GM21381 (cell line): ENCODE data around the gene HERC2.

Experiments
- ATAC-seq: cut with Tn5 transposase; IDR thresholded peaks from one replicate; pipeline ENCODE4 v1.9.1; 2021; ENCODE audit warnings: mild to moderate bottlenecking, moderate library complexity; ENCODE audit not compliant: unreplicated experiment

HERC2 gene

DNA sequence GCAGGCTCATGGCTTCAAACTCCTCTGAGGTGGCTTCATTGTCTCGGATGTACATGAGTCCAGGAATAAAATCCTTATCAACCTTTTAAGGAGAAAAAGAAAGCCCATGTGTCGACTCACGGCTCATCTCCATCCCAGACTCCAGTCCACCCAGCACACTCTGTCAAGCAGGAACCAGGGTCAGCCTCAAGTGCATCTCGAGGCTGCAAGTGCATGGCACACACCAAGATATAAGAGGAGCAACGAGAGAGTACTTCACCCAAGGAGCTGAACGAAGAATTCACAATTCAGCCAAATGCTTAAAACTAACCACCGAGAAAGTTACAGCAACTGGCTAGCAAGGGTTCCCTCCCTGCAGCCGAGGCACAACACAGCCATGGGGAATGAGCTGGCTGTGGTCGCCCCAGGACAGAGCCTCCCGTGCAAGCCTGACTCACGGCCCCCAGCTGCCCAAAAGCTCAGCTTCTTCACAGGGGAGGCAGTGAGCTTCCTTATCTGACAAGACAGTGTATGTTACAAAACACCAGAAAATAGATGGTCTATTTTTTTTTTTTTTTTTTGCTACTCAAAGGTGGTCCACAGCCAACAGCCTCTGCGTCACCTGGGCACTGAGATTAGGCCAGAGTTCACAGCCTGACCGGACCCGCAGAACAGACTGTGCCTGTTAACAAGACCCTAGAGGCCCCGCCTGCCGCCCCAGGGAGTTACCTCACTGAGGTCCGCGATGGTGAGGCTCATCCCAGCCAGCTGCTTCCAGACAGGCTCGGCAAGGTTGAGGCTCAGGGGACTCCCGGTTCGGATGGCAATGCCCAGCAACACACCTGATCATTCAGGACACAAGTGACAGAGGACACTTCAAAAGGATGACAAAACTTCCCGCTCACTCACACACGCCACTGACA, 207.0 kb downstream of the HERC2 start:
- ATAC-seq, result no peak

DNA sequence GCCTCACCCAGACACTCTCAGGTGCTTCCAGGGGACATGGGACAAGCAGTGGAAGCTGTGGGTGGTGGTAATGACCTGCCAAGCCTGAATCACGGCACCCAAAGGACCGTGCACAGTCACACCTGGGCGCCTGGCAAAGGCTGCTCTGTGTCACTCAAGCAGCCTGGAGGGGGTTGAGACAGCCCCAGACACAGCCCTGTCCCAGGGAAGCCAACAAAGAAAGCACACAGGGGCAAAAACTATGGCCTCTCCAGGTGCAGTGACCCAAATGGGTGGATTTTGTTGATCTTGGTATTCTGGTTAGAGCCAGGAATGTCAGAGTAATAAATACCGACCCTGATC, 207.9 kb downstream of the HERC2 start:
- ATAC-seq, result no peak

DNA sequence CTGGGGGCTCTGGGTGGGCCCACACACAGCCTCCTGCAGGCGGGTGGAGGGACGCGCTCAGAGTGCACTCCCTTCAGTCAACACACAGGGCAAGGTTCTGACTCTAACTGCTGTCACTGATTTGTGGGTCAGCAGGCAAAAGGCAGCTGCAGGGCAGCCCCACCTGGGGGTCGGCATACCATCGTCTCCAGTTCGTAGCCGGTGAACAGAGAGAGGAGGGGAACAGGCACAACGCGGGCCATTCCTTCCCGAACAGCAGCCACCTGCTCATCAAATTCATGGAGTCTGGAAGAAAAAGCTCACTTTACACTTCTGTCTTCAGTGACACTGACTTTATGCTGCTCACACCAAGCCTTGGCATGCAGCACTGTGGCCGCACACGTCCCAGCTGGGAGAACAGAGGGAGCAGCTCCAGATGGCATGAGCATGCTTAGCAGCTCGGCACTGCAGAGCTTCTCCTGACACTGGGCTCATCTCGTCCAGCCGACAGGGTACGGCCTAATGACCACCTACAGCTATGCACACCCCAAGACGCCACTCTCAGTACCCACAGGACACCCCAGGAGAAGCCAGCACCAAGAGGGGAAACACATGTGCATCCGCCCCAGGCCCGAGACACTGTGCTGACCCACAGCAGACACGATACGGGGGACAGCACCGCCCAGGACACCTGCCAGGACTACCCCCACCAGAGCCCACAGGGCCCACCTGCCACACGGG, 208.4 kb downstream of the HERC2 start:
- ATAC-seq, result no peak

DNA sequence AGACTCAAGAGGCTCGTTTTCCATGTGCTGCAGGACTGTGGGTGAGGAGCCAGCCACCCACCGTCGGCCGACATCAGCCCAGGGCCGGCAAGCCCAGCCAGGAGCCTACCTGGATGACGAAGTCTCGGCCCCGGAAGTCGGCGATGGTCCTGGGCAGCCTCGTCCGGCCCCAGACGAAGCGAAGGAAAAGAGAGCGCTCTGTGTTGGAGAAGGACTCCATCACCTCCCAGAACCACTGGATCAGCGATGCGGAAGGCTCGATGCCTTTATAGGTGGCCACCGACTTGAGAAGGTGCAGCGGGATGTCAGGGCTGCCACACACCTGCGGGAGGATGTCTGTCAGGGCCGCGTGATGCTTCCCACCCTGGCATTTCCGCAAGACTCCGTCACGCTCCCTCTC, 209.0 kb downstream of the HERC2 start:
- ATAC-seq, result no peak

DNA sequence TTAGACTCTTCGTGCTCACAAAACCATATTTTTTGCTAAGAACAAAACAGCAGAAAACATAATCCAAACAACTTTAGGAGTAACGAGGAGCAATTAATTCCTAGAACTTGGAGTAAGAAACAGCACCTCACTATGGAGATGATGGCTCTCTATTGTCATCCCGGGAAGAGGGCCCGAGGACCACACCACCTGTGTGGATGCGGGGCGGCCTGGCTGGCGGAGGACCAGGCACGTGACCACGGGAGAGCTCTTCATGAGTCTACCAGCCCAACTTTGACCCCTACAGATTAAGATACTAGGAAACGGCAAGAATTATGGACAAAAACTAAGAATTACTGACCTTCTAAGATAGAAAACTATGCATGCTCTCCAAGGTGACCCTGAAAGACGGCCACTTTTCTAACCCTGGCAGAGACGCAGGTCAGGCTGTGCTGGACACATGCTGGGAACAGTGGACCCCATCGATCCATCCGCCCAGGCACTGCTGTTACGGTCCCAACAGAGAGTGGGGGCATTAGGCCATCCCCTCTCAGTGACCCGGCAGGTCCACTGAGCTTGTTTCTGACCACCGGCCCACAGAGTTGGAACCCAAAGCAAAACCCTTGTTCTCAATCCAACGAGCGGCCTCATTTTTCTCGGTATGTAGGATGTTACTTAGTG, 209.7 kb downstream of the HERC2 start:
- no peak for ATAC-seq

DNA sequence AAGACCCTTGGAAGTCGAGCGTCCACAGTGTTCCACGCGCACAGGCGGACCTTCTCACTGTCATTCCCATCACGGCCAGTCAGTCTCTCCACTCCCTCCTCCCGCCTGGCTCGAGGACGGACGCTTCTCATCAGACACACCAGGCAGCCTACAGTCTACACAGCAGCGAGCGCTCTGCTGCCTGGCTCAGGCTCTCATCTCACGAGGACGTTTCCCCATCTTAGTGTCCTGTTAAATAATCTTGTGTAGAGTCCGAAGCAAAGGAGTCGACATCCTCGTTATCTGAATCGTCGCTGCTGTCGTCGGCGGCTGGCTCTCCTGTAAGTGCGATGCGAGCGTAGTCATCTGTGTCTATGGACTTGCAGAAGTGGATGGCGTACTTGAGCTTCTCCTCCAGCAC, 210.4 kb downstream of the HERC2 start:
- no peak for ATAC-seq

DNA sequence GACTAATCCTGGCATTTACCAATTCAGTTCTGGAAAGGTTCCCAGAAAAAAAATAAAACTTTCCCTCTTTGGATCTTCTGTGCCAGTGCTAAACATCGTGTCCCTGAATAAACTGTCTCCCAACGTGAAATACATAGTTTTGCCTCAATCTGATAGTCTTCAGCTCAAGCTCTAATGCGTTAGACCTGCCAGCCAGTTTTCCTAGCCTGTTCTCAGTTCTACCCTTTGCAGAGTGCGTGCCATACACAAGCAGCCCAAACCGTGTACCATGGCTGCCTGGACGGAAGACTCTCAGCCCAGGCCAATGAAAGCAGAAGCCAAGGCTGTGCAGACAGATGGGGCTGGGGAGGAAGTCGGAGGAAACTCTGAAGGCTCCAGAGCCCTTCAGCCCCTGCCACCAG, 211.5 kb downstream of the HERC2 start:
- ATAC-seq, result no peak

DNA sequence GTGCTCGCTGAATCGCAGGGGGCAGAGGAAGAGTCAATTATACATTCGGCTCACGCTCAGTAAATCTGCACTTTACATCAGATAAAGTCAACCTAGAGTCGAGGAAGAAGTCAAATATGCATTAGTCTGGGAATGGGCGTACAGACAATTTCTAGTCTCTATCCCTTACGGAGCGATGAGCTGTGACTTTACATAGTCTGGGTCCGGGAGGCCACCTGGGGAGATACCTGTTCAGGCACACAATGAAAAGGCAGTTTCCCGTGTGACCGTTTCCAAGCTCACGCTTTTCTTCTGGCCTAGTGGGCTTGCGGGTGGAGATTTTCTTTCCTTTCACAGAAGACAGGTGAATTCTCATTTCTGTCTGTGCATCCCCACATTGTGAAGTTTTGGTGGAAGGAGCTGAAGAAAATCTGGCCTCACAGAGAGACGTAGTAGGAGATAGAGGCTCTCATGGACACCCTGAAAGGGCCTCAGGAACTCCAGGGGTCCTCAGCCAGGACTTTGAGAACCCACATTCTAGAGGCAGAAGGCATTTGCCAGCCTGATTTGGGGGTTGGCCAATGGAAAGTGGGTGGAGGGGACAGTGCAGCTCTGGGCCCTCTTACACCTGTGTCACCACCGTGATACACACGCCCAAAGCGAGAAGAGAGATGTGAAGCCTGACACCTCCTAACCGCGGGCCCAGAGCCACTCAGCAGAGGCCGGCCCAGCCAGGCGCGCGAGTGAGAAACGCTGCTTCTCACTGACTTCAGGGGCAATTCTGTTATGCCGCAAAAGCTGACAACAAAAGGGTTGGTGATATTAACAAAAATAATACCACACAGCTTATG, 212.1 kb downstream of the HERC2 start:
- no peak for ATAC-seq

DNA sequence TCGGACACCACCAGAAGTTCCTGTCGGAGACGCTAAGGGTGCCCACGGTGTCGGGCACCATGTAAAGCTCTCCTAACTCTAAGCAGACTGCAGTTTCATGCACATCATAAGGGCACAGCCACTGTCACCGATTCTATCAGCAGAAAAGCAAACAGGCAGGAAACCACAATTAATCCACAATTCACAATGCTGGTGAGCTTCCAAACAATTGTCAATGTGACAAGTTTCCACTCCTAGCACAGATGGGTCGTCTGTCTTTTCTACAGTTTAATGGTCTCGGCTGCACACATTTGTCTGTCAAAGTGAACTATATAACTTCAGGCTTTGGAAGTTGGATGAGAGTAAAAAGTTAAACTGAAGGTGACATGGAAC, 214.1 kb downstream of the HERC2 start:
- no peak for ATAC-seq

DNA sequence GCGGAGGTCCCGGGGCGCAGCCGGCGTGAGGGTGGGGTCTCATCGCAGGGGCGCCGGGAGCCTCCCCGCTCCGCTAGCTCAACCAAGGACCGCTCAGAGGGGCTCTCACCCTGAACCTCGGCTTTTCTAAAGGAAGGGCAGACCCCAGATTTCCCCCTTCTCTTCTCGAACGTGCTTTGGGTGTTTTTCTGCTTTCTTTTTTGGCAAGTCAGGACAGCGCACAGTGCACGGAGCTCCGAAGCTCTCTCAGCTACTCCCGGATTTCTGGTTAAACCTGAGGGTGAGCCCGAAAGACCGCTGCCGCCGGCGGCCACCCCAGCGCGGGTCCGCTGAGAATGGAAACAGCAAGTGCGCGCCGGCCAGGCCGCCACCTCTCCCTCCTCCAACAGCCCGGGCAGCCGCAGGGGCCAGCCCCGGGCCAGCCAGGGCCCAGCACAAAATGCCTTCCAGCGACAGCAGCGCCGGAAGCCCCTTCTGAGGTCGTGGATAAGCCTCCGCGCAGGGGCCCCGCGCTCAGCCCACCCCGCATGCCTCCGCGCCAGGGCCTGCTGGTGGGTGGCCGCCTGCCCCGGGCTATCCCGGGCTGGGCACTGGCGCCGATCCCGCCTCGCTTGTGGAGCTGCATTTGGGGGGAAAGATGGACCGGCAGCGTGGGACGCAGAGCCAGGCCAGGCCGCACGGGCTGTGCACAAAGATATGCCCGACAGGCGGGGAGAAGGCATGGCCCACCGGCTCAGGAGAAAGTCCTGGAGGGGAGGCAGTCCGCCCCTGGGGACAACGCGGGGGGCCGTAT, 214.7 kb downstream of the HERC2 start:
- no peak for ATAC-seq

DNA sequence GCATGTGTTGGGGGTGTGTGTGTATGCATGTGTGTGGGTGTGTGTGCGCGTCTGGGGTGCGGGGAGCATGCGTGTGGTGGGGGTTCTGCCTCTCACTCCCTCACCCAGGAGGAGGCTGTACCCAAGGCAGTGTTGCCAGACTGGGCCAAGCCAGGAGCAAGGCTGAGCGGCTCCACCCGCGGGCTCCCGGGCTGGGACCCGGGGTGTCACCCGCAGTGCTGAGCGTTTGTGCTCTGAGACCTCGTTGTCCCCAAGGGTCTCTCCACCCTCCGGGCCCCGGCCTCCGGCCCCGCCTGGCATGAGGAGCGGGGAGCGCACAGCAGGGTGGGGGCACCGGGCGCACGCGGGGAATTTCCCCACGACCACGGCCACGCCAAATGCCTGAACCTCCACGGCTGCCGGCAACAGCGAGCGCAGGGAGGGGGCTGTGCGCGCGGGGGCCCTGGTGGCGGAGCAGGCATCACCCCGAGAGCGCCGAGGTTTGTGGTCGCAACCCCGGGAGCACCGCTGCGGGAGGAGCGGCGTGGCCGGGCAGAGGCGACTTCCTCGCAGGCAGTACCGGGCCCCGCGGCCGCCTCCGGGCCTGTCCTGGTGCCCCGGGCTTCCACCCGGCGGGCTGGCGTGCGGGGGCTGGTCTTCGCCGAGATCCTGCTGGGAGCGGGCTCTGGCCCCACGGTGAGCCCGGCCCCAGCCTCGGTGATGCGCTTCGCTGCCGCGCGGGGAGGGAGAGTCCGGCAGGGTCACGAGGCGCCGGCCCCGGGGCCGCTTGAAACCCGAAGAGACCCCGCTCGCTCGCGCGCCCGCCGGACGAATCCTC, 215.5 kb downstream of the HERC2 start:
- no peak for ATAC-seq

DNA sequence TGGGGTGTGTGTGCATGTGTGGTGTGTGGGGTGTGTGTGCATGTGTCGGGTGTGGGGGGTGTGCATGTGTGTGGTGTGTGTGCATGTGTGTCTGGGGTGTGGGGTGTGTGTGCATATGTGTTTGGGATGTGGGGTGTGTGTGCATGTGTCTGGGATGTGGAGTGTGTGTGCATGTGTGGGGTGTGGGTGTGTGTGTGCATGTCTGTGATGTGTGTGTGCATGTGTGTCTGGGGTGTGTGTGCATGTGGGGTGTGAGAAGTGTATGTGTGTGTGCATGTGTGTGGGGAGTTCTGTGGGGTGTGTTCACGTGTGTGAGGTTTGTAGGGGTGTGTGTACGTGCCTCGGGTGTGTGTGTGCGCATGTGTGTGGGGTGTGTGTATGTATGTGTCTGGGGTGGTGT, 216.2 kb downstream of the HERC2 start:
- ATAC-seq, result no peak

DNA sequence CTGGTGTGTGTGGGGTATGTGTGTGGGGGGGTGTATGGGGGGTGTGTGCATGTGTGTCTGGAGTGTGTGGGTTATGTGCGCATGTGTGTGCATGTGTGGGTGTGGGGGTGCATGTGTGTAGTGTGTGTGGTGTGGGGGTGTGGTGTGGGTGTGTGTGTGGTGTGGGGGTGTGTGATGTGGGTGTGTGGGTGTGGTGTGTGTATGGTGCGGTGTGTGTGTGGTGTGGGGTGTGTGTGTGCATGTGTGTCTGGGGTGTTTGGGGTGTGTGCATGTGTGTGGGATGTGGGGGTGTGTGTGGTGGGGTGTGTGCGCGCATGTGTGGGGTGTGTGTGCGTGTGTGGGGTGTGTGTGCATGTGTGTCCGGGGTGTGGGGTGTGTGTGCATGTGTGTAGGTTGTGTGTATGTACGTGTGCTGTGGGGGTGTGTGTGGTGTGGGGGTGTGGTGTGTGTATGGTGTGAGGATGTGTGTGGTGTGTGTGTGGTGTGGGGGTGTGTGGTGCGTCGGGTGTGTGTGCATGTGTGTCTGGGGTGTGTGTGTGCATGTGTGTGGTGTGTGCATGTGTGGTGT, 216.7 kb downstream of the HERC2 start:
- no peak for ATAC-seq

DNA sequence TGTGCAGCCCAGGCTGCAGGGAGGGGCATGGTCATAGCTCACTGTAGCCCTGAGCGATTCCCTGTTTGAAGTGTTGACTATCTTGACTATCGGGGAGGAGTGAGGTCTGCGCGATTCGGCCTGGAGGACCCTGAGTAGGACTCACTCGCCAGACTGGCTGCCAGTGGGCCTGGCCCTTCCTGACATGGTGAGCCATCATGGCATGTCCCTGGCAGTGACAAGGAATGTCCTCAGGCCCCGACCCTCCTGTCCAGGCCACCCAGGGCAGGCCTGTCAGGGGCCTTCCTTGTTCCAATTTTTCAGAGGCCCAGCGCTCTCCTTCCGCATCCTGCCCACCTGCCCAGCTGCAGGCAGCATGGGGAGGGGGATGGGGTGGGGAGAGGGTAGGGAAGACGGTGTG, 217.7 kb downstream of the HERC2 start:
- no peak for ATAC-seq

DNA sequence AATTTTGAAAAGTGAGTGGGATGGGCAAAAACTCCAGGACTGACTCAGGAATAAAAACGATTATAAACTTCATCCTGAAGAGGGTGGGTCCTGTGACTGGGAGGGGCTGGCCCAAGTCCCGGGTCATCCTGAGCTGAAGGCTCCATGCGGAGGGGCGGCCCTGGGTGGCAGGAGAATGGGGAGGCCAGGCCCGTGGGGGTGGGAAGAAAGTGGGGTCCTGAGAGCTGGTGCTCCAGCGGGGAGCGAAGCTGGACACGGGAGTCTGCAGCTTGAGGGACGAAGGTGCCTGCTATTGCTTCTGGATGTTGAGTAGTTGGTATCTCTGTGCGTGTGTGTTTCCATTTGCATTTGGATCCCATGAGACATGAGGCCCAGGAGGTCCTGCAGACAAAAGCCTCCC, 218.1 kb downstream of the HERC2 start:
- no peak for ATAC-seq

DNA sequence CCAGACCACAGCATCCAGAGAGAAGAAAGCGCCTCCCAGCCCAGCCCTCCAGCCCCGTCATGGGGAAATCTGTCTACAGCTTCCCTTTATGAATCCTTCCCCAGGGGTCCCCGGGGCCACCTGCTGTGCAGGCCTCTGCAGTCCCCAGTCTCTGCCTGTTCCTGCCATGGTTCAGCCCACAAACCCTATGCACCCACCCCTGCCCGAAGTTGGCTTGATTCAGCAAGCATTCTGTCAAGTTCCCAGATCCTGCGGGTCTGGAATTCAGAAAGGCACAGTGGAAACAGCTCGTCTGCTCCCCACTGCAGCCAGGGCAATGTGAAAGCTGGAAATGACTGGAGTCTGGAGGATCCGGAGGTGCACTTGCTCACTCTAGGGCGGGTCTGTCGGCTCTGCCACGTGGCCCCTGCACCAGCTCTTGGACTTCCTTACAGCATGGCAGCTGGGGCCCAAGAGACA, 220.0 kb downstream of the HERC2 start:
- ATAC-seq, result no peak

DNA sequence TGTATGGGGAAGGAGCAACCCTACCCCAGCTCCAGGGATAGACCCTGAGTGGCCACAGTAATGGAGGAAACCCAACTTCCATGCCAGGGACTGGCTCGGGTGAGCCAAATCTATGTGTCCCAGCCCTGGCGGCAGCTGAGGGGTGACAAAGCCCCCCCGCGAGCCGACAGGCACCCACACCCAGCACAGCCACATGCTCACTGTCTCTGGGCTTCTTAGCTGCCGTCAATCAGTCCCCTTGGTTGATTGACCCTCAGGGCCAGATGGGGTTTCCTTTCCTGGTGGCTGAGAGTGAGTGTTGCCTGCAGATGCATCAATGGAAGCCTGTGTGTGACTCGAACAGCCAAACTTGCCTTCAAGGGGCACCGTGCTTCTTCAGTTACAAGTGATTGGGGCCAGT, 220.8 kb downstream of the HERC2 start:
- no peak for ATAC-seq

DNA sequence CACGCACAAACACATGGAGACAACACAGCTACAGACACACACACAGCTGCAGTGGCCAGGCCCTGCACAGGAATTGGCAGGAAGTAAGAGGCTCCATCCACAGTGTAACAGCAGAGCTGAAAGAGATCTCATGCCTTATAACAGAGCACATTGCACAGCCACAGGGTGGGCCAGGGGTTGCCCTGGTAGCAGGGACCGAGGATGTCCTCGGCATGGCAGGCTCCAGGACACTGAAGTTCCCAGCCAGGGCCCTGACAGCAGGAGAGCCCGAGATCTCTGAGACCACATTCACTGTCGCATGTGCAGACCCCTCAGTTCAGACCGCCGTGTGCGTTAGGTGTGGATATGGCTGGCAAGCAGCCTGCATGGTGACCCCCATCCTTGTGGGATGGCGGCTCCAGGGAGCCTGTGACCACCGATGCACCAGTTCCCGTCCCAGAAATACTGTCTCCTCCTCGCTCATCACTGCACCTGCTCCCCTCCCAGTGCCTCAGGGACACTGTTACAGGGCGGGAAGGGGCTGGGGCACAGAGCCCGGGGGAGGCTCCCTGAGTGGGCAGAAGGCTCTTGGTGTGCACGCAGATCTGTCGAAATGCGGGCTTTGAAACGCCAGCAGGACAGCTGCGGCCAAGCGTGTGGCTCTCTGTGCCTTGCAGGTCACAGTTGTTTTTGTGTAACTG, 221.3 kb downstream of the HERC2 start:
- ATAC-seq, result no peak
